ENCODE measurements around the gene ALMS1. TPM values are rescaled to one million over a fixed set of nuclear protein-coding genes. Genes with fewer than 3 reads are reported as not detected.

The ALMS1 gene
- total and polyA plus RNA-seq, 7 donors = 3.7 to 8.2 (median 6.0) TPM

GRCh38 chr2:73652348-73652747 is 266.7 kb downstream of the ALMS1 start:
- Histone ChIP-seq H3K4me1 (no peaks in the 10 kb centered on the region), H3K36me3 (ENCODE audit: insufficient read depth in 1 of 2, low read depth in 1 of 2) (no peaks in the 10 kb centered on the region), H3K27me3 (ENCODE audit: insufficient read depth in 3 of 3, low read length in 2 of 3) (no peaks in the 10 kb centered on the region), H3K9me3 (no peaks in the 10 kb centered on the region), H3K4me3 (no peak overlapping the region), H3K27ac (no peak overlapping the region)
- DNase-seq = no peak
- WGBS, 3 donors = 84 to 91% (median 88%) methylated on average over 3 of the region's 3 CpGs
- no peak for TF ChIP-seq CTCF (IDR thresholded peaks at IDR 0.05)
- ATAC-seq = no peak
- intact Hi-C loops (cut with DNase I) = no loop called here

GRCh38 chr2:73654175-73654574 is 268.5 kb downstream of the ALMS1 start:
- peaks cover 0 to 5% (median 0%) of the 10 kb centered on the region in 3 donors for H3K27me3 ChIP-seq (ENCODE audit: insufficient read depth in 3 of 3, low read length in 2 of 3)
- H3K27ac ChIP-seq = no peak overlapping the region
- no peak overlapping the region for H3K4me3 ChIP-seq
- no peak for TF ChIP-seq CTCF (IDR thresholded peaks at IDR 0.05)
- 66 to 76% (median 72%) methylated on average over 2 of the region's 2 CpGs for WGBS, 3 donors
- no peaks in the 10 kb centered on the region for H3K4me1 ChIP-seq
- intact Hi-C loops (cut with DNase I) = no loop called here
- ATAC-seq (no peak), DNase-seq (no peak)
- no peaks in the 10 kb centered on the region for H3K36me3 ChIP-seq (ENCODE audit: insufficient read depth in 1 of 2, low read depth in 1 of 2)
- no peaks in the 10 kb centered on the region for H3K9me3 ChIP-seq

Other genes starting within 250 kb of the ALMS1 start
- not detected for gene NOTO, start 183.3 kb upstream of the ALMS1 start, total RNA-seq
- gene NOTO, start 183.3 kb upstream of the ALMS1 start, polyA plus RNA-seq = not detected
- 10 to 100 TPM; 17.1 to 23.0 (median 19.7) TPM for gene SMYD5, start 171.6 kb upstream of the ALMS1 start, total RNA-seq
- 10 to 100 TPM; 14.7 to 42.0 (median 28.4) TPM for gene SMYD5, start 171.6 kb upstream of the ALMS1 start, polyA plus RNA-seq
- 10 to 100 TPM; 53.6 to 98.3 (median 63.7) TPM for gene PRADC1, start 152.6 kb upstream of the ALMS1 start, total RNA-seq
- 100 to 1,000 TPM in 1 of 3 donors, 10 to 100 TPM in 2; 87.6 to 118 (median 99.9) TPM for gene PRADC1, start 152.6 kb upstream of the ALMS1 start, polyA plus RNA-seq
- 100 to 1,000 TPM; 249 to 280 (median 268) TPM for gene CCT7, start 151.5 kb upstream of the ALMS1 start, total RNA-seq
- gene CCT7, start 151.5 kb upstream of the ALMS1 start, polyA plus RNA-seq = 100 to 1,000 TPM; 255 to 316 (median 288) TPM
- under 1 TPM; 0.15 to 0.46 (median 0.23) TPM for gene FBXO41, start 101.4 kb upstream of the ALMS1 start, total RNA-seq
- gene FBXO41, start 101.4 kb upstream of the ALMS1 start, polyA plus RNA-seq = under 1 TPM; 0.03 to 0.09 (median 0.07) TPM
- gene EGR4, start 92.3 kb upstream of the ALMS1 start, total RNA-seq = not detected
- not detected for gene EGR4, start 92.3 kb upstream of the ALMS1 start, polyA plus RNA-seq